CD4-positive, alpha-beta memory T cell (primary cell): Measurements from ENCODE around the gene CEP70. TPM values are rescaled to one million over a fixed set of nuclear protein-coding genes. Genes with fewer than 3 reads are reported as not detected.

Source experiments
- CTCF ChIA-PET: fragments of 350-600 bp; sonication (Branson Sonifier 250); formaldehyde crosslinking; loops from one replicate; lab custom pipeline; 2021; ENCODE audit warnings: inconsistent platforms; ENCODE audit not compliant: partially characterized antibody; lab: Charles Lee
- POLR2A ChIA-PET: fragments of 350-600 bp; sonication (Branson Sonifier 250); formaldehyde crosslinking; loops from one replicate; lab custom pipeline; 2021; ENCODE audit not compliant: partially characterized antibody; lab: Charles Lee
- DNase-seq, 5 donors: peaks; one replicate each; pipeline versions ENCODE4 v3.0.0 to v3.0.0-alpha.2; 2020 to 2022; ENCODE audit warnings: mixed read lengths in 1 of 5
- H3K27ac ChIP-seq: one replicate; pipeline ENCODE4 v1.7.0; 2013; ENCODE audit warnings: low read depth, low read length
- H3K27me3 ChIP-seq: 2 replicates; pipeline ENCODE4 v1.7.0; 2013; ENCODE audit warnings: mild to moderate bottlenecking, low read length, moderate library complexity; ENCODE audit not compliant: insufficient read depth
- H3K36me3 ChIP-seq: 2 replicates; pipeline ENCODE4 v1.7.0; 2013; ENCODE audit warnings: mild to moderate bottlenecking, low read length, moderate library complexity; ENCODE audit not compliant: insufficient read depth
- H3K4me1 ChIP-seq: 2 replicates; pipeline ENCODE4 v1.7.0; 2013; ENCODE audit warnings: mild to moderate bottlenecking, low read length, moderate library complexity; ENCODE audit not compliant: insufficient read depth
- H3K4me3 ChIP-seq, 2 donors: one replicate each; pipeline ENCODE4 v1.7.0; 2013; ENCODE audit warnings: low read length in 2 of 2, mild to moderate bottlenecking in 1 of 2
- H3K9me3 ChIP-seq, 2 donors: one replicate each; pipeline ENCODE4 v1.7.0; 2013; ENCODE audit warnings: low read length in 2 of 2, control low read depth in 1 of 2; ENCODE audit not compliant: control insufficient read depth in 1 of 2
- H3K27ac Mint-ChIP-seq, 7 donors: one replicate each; pipeline ENCODE4 v1.8.0; 2020 to 2021; ENCODE audit warnings: mixed read lengths in 7 of 7, mild to moderate bottlenecking in 6 of 7, inconsistent platforms in 3 of 7, moderate library complexity in 3 of 7
- H3K27me3 Mint-ChIP-seq, 2 donors: one replicate each; pipeline ENCODE4 v1.8.0; 2020 to 2021; ENCODE audit warnings: mixed read lengths in 2 of 2
- H3K36me3 Mint-ChIP-seq, 2 donors: one replicate each; pipeline ENCODE4 v1.8.0; 2020 to 2021; ENCODE audit warnings: mixed read lengths in 2 of 2, inconsistent platforms in 1 of 2, mild to moderate bottlenecking in 1 of 2
- H3K4me1 Mint-ChIP-seq, 4 donors: one replicate each; pipeline ENCODE4 v1.8.0; 2020 to 2021; ENCODE audit warnings: mixed read lengths in 4 of 4, mild to moderate bottlenecking in 1 of 4
- H3K4me3 Mint-ChIP-seq, 8 donors: one replicate each; pipeline ENCODE4 v1.8.0; 2020 to 2021; ENCODE audit warnings: mixed read lengths in 8 of 8, mild to moderate bottlenecking in 7 of 8, moderate library complexity in 6 of 8, inconsistent platforms in 3 of 8
- H3K9me3 Mint-ChIP-seq, 8 donors: one replicate each; pipeline ENCODE4 v1.8.0; 2020 to 2021; ENCODE audit warnings: mixed read lengths in 8 of 8, mild to moderate bottlenecking in 5 of 8, inconsistent platforms in 3 of 8, moderate library complexity in 1 of 8
- intact Hi-C: fragments of 100-400 bp; cut with micrococcal nuclease; formaldehyde crosslinking; loops from one replicate; pipeline ENCODE4 v1.15.1; 2023
- polyA plus RNA-seq, 2 donors: library from polyadenylated mRNA; unstranded; fragments of 300-500 nt; fragmentation: Illumina TruSeq; gene quantifications; one replicate each; pipeline ENCODE4 v1.2.3, GENCODE V29; 2021
- total RNA-seq, 2 experiments: library from RNA; stranded (reverse); gene quantifications; one replicate each; pipeline ENCODE4 v1.2.3, GENCODE V29; 2021

CEP70 gene
- total and polyA plus RNA-seq, 4 experiments from 2014 or later, result 6.7 to 28.0 (median 17.2) TPM

GRCh38 chr3:138593488-138594149, 441 bp downstream of the CEP70 start:
- H3K4me3 ChIP-seq, result peak overlapping the region; percentile 94 to 99
- no peaks in the 10 kb centered on the region for H3K27me3 Mint-ChIP-seq
- peak overlapping the region; percentile 89 to 100 (median 97) for H3K27ac Mint-ChIP-seq
- peaks cover 5% of the 10 kb centered on the region for H3K4me1 ChIP-seq
- H3K4me1 Mint-ChIP-seq, result peaks cover 6 to 12% (median 9%) of the 10 kb centered on the region in 4 donors
- H3K4me3 Mint-ChIP-seq, result peak overlapping the region; percentile 85 to 97 (median 92)
- H3K36me3 Mint-ChIP-seq, result peaks cover 4% of the 10 kb centered on the region in 2 donors
- H3K36me3 ChIP-seq, result no peaks in the 10 kb centered on the region
- intact Hi-C loops, result loop anchor here (1.0 to 10.0 kb wide), 11 partner anchors 16 to 1839 kb away; partner anchors contain the start of genes ARMC8, PIK3CB and STAG1
- peak overlapping the region; percentile 75 for H3K27ac ChIP-seq
- ChIA-PET CTCF (interaction anchor here (0.8 to 15.0 kb wide), 25 partner anchors 9 to 1841 kb away, joined by 3 to 455 read pairs (median 7); partner anchors contain the start of genes FAIM and STAG1), POLR2A (interaction anchor here (1.0 to 2.9 kb wide), 14 partner anchors 14 to 796 kb away, joined by 3 to 45 read pairs (median 4); partner anchors contain the start of genes ARMC8, COPB2, FAIM and PIK3CB)
- no peaks in the 10 kb centered on the region for H3K9me3 ChIP-seq
- H3K9me3 Mint-ChIP-seq, result peaks cover 0 to 2% (median 0%) of the 10 kb centered on the region in 8 donors
- H3K27me3 ChIP-seq, result no peaks in the 10 kb centered on the region
- DNase-seq, result no peak

GRCh38 chr3:138591392-138591791, 2.7 kb downstream of the CEP70 start:
- Histone ChIP-seq H3K4me3 (no peak overlapping the region), H3K9me3 (no peaks in the 10 kb centered on the region), H3K27me3 (no peaks in the 10 kb centered on the region), H3K27ac (no peak overlapping the region), H3K4me1 (peaks cover 5% of the 10 kb centered on the region), H3K36me3 (no peaks in the 10 kb centered on the region)
- peaks cover 0 to 2% (median 0%) of the 10 kb centered on the region in 8 donors for H3K9me3 Mint-ChIP-seq
- H3K4me3 Mint-ChIP-seq, result no peak overlapping the region
- H3K4me1 Mint-ChIP-seq, result peaks cover 6 to 12% (median 9%) of the 10 kb centered on the region in 4 donors
- H3K27ac Mint-ChIP-seq, result no peak overlapping the region
- peaks cover 7 to 11% of the 10 kb centered on the region in 2 donors for H3K36me3 Mint-ChIP-seq
- no peaks in the 10 kb centered on the region for H3K27me3 Mint-ChIP-seq
- POLR2A ChIA-PET, result interaction anchor here (1.2 to 1.3 kb wide), 2 partner anchors 17 to 18 kb away, joined by 3 to 6 read pairs; partner anchors contain the start of gene FAIM
- CTCF ChIA-PET, result interaction anchor here (0.7 to 15.0 kb wide), 4 partner anchors 9 to 359 kb away, joined by 3 to 455 read pairs (median 5); no protein-coding TSS in a partner anchor
- intact Hi-C loops, result loop anchor here (5.0 to 10.0 kb wide), 5 partner anchors 404 to 1837 kb away; partner anchors contain the start of genes ARMC8 and STAG1
- DNase-seq, result no peak

DNA sequence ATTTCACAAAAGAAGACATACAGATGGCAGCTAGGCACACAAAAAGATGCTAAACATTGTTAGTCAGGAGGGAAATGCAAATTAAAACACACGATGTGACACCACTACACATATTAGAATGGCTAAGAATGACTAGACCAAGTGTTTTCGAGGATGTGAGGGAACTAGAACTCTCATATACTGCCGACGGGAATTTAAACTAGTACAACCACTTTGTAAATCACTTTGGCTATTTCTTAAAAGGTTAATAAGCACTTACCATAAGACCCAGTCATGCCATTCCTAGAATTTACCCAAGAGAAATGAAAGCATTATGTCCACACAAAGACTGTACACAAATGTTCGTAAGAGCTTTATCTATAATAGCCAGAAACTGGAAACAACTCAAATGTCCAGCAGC, 5.6 kb downstream of the CEP70 start:
- H3K27ac ChIP-seq, result no peak overlapping the region
- Mint-ChIP-seq H3K27ac (no peak overlapping the region), H3K36me3 (peaks cover 6 to 17% of the 10 kb centered on the region in 2 donors), H3K4me3 (no peak overlapping the region), H3K4me1 (peaks cover 2 to 9% (median 4%) of the 10 kb centered on the region in 4 donors), H3K9me3 (no peaks in the 10 kb centered on the region), H3K27me3 (no peaks in the 10 kb centered on the region)
- H3K4me1 ChIP-seq, result peaks cover 3% of the 10 kb centered on the region
- POLR2A ChIA-PET, result no interaction called here
- intact Hi-C loops, result no loop called here
- CTCF ChIA-PET, result interaction anchor here (1.4 to 15.0 kb wide), 2 partner anchors 330 to 347 kb away, joined by 4 to 455 read pairs; no protein-coding TSS in a partner anchor
- no peaks in the 10 kb centered on the region for H3K27me3 ChIP-seq
- H3K4me3 ChIP-seq, result no peak overlapping the region
- no peak for DNase-seq
- no peaks in the 10 kb centered on the region for H3K36me3 ChIP-seq
- H3K9me3 ChIP-seq, result no peaks in the 10 kb centered on the region

- Mint-ChIP-seq H3K9me3 (no peaks in the 10 kb centered on the region), H3K4me1 (peaks cover 0 to 8% (median 3%) of the 10 kb centered on the region in 4 donors), H3K36me3 (peaks cover 6 to 17% of the 10 kb centered on the region in 2 donors), H3K27ac (no peak overlapping the region), H3K4me3 (no peak overlapping the region), H3K27me3 (no peaks in the 10 kb centered on the region)
- Histone ChIP-seq H3K9me3 (no peaks in the 10 kb centered on the region), H3K27ac (no peak overlapping the region), H3K36me3 (no peaks in the 10 kb centered on the region), H3K4me3 (no peak overlapping the region), H3K27me3 (no peaks in the 10 kb centered on the region), H3K4me1 (no peaks in the 10 kb centered on the region)
- intact Hi-C loops, result no loop called here
- no peak for DNase-seq
- ChIA-PET POLR2A (no interaction called here), CTCF (interaction anchor here (0.7 to 15.0 kb wide), 4 partner anchors 113 to 743 kb away, joined by 3 to 455 read pairs (median 3); no protein-coding TSS in a partner anchor)
Observed at GRCh38 chr3:138587374-138587773, 6.7 kb downstream of the CEP70 start.

DNA sequence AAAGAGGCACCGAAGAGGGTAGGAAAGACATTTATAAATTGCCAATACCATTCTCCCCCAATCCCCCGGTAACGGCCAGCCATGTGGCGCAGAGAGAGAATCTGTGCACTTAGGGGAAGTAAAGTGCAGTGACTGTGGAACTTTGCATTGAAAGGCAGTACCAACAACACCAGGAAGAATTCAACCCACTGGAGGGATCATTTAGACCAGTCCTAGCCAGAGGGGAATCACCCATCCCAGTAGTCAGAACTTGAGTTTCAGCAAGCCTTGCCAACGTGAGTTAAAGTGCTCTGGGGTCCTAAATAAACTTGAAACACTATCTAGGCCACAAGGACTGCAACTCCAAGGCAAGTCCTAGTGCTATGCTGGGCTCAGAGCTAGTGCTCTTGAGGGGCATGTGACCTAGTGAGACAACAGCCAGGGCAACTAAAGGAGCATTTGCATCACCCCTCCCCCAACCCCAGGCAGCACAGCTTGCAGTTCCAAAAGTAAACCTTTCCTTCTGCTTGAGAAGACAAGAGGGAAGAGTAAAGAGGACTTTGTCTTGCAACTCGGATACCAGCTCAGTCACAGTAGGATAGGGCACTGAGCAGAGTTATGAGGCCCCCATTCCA, 15.0 kb downstream of the CEP70 start:
- ChIA-PET POLR2A (interaction anchor here (1.0 to 2.1 kb wide), 2 partner anchors 14 to 336 kb away, joined by 3 to 4 read pairs; partner anchors contain the start of gene CEP70), CTCF (interaction anchor here (1.7 to 2.7 kb wide), 3 partner anchors 15 to 357 kb away, joined by 5 to 9 read pairs (median 5); partner anchors contain the start of gene CEP70)
- no peak for DNase-seq
- no peaks in the 10 kb centered on the region for H3K27me3 Mint-ChIP-seq
- H3K4me1 Mint-ChIP-seq, result peaks cover 13 to 27% (median 22%) of the 10 kb centered on the region in 4 donors
- H3K36me3 Mint-ChIP-seq, result peaks cover 12 to 19% of the 10 kb centered on the region in 2 donors
- intact Hi-C loops, result no loop called here
- Histone ChIP-seq H3K36me3 (no peaks in the 10 kb centered on the region), H3K4me3 (no peak overlapping the region), H3K27me3 (no peaks in the 10 kb centered on the region), H3K9me3 (no peaks in the 10 kb centered on the region), H3K27ac (no peak overlapping the region), H3K4me1 (peaks cover 13% of the 10 kb centered on the region)
- H3K9me3 Mint-ChIP-seq, result peaks cover 0 to 7% (median 2%) of the 10 kb centered on the region in 8 donors
- peak overlapping the region in 1 of 8 donors; percentile 14 for H3K4me3 Mint-ChIP-seq
- peak overlapping the region in 1 of 7 donors; percentile 54 for H3K27ac Mint-ChIP-seq

DNA sequence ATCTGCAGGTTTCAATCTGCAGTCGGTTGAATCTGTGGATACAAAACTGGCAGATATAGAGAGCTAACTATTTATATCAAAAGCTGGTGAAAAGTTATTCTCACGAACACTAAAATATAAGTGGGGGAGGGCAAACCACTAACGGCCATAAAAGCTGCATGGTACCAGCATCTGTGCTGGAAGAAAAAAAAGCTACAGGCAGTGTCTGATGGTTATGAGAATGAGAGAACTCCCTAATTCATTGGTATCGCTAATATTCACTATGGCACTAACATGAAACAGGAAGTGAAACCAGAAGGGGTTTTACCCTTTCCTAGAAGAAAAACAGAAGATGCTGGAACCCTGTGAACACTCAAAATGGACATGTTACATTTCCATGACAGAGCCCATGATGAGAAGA, 15.9 kb downstream of the CEP70 start:
- peaks cover 17 to 29% of the 10 kb centered on the region in 2 donors for H3K36me3 Mint-ChIP-seq
- no peaks in the 10 kb centered on the region for H3K27me3 ChIP-seq
- H3K27ac ChIP-seq, result no peak overlapping the region
- DNase-seq, result no peak
- peak overlapping the region; percentile 40 to 78 (median 73) for H3K4me3 Mint-ChIP-seq
- CTCF ChIA-PET, result interaction anchor here (0.9 to 4.1 kb wide), 4 partner anchors 16 to 358 kb away, joined by 3 to 15 read pairs (median 7); partner anchors contain the start of gene CEP70
- no peaks in the 10 kb centered on the region for H3K27me3 Mint-ChIP-seq
- H3K36me3 ChIP-seq, result no peaks in the 10 kb centered on the region
- H3K9me3 Mint-ChIP-seq, result peaks cover under 1 to 14% (median 3%) of the 10 kb centered on the region in 8 donors
- peak overlapping the region in 6 of 7 donors; percentile 14 to 77 (median 60) for H3K27ac Mint-ChIP-seq
- H3K9me3 ChIP-seq, result no peaks in the 10 kb centered on the region
- intact Hi-C loops, result no loop called here
- no peak overlapping the region for H3K4me3 ChIP-seq
- POLR2A ChIA-PET, result interaction anchor here (1.2 kb wide), 1 partner anchor 16 kb away, joined by 5 read pairs; the partner anchor contains the start of gene CEP70
- peaks cover 11 to 27% (median 20%) of the 10 kb centered on the region in 4 donors for H3K4me1 Mint-ChIP-seq
- peaks cover 13% of the 10 kb centered on the region for H3K4me1 ChIP-seq
